ENCODE data around the gene ARL16. TPM values are rescaled to one million over a fixed set of nuclear protein-coding genes. Genes with fewer than 3 reads are reported as not detected.
A peak's percentile ranks its signal among the peaks of the same experiment; 100 is the strongest.

ARL16 gene
- total RNA-seq, 1 experiment from 2014 or later = 40.1 TPM

DNA sequence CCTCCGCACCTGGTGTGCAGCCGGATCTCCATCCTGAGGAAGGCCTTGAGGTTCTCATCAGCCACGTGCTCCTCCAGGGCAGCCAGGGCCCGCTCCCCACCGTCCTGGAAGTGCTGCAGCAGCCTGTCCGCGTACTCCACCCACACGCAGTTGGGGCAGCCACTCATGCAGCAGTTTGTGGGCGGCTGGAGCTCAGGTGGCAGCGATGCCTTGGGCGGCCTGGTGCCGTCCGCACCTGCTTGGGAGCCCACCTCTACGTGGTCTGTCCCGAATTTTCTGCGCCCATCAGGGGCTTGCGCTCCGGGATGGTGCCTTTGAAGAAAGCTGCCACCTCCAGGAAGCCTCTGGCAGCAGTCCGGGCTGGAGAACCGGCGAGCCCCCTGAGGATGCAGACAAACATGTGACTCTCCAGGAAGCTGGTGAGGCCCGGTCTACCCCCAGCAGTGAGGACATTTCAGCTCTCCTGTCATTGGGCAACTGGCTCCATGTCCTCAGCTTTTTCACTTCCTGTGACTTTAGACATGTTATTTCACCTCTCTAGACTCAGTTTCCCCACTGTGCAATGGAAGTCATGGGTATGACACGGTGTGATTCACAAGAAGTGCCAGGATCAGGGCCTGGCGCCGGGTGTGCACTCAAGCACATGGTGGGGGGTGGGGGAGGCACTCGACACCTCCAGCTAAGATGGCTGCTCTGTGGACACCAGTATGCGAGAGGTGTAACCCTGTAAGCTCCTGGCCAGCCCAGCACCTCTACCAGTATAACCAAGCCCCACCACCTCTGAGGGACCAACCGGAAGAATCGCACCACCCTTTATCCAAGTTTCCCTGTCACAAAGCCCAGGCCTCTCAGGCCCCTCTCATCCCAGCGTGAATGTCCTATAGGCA is 18.1 kb downstream of the ARL16 start:
- no peaks in the 10 kb centered on the region for H3K9me3 Mint-ChIP-seq (ENCODE audit: low read depth, unreplicated experiment)
- H3K4me1 Mint-ChIP-seq (ENCODE audit: low read depth, unreplicated experiment) = peaks cover 23% of the 10 kb centered on the region
- DNase-seq = peak; percentile 45
- TF ChIP-seq, protein P1, sequence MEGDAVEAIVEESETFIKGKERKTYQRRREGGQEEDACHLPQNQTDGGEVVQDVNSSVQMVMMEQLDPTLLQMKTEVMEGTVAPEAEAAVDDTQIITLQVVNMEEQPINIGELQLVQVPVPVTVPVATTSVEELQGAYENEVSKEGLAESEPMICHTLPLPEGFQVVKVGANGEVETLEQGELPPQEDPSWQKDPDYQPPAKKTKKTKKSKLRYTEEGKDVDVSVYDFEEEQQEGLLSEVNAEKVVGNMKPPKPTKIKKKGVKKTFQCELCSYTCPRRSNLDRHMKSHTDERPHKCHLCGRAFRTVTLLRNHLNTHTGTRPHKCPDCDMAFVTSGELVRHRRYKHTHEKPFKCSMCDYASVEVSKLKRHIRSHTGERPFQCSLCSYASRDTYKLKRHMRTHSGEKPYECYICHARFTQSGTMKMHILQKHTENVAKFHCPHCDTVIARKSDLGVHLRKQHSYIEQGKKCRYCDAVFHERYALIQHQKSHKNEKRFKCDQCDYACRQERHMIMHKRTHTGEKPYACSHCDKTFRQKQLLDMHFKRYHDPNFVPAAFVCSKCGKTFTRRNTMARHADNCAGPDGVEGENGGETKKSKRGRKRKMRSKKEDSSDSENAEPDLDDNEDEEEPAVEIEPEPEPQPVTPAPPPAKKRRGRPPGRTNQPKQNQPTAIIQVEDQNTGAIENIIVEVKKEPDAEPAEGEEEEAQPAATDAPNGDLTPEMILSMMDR (IDR thresholded peaks at IDR 0.05; ENCODE audit: unreplicated experiment) = no peak
- peaks cover 58% of the 10 kb centered on the region for H3K36me3 Mint-ChIP-seq (ENCODE audit: insufficient read depth, unreplicated experiment)
- intact Hi-C loops (cut with micrococcal nuclease; ENCODE audit: unreplicated experiment) = loop anchor here (2.0 kb wide), 1 partner anchor 29 kb away; the partner anchor contains the start of genes NPLOC4 and TSPAN10
- H3K27me3 Mint-ChIP-seq (ENCODE audit: unreplicated experiment) = no peaks in the 10 kb centered on the region
- CTCF ChIA-PET = interaction anchor here (0.6 kb wide), 1 partner anchor 39 kb away, joined by 3 read pairs; no protein-coding TSS in a partner anchor
- H3K27ac Mint-ChIP-seq (ENCODE audit: unreplicated experiment) = peak overlapping the region; percentile 62
- no TSS peak for BruUV-seq (replicated peaks)
- peak overlapping the region; percentile 82 for H3K4me3 Mint-ChIP-seq (ENCODE audit: low read depth, unreplicated experiment)

DNA sequence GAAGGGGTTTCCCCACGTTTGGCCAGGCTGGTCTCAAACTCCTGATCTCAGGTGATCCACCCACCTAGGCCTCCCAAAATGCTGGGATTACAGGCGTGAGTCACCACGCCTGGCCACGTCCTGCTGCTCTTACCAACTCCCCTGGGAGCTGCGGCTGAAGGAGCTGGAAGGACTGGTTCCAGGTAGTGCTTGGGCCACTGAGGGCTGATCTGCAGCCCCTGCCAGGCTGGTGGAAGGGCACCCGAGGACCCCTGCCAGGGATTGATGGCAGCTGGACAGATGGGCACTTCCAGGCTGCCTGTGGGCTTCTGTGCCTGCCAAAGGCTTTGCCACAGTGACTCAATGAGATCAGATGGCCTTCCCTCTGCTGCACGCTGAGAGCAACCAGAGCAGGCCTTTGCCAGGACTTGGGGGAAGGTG is 19.5 kb downstream of the ARL16 start:
- intact Hi-C loops (cut with micrococcal nuclease; ENCODE audit: unreplicated experiment) = loop anchor here (2.0 kb wide), 1 partner anchor 27 kb away; the partner anchor contains the start of genes NPLOC4 and TSPAN10
- H3K27me3 Mint-ChIP-seq (ENCODE audit: unreplicated experiment) = no peaks in the 10 kb centered on the region
- BruUV-seq (replicated peaks) = no TSS peak
- no peak overlapping the region for H3K27ac Mint-ChIP-seq (ENCODE audit: unreplicated experiment)
- TF ChIP-seq, protein P1 (IDR thresholded peaks at IDR 0.05; ENCODE audit: unreplicated experiment) = no peak
- CTCF ChIA-PET = no interaction called here
- H3K36me3 Mint-ChIP-seq (ENCODE audit: insufficient read depth, unreplicated experiment) = peaks cover 54% of the 10 kb centered on the region
- H3K4me3 Mint-ChIP-seq (ENCODE audit: low read depth, unreplicated experiment) = no peak overlapping the region
- DNase-seq = no peak
- H3K9me3 Mint-ChIP-seq (ENCODE audit: low read depth, unreplicated experiment) = no peaks in the 10 kb centered on the region
- peaks cover 37% of the 10 kb centered on the region for H3K4me1 Mint-ChIP-seq (ENCODE audit: low read depth, unreplicated experiment)

- H3K36me3 Mint-ChIP-seq (ENCODE audit: insufficient read depth, unreplicated experiment) = peaks cover 34% of the 10 kb centered on the region
- TF ChIP-seq, protein P1 (IDR thresholded peaks at IDR 0.05; ENCODE audit: unreplicated experiment) = no peak
- no TSS peak for BruUV-seq (replicated peaks)
- intact Hi-C loops (cut with micrococcal nuclease; ENCODE audit: unreplicated experiment) = no loop called here
- H3K27ac Mint-ChIP-seq (ENCODE audit: unreplicated experiment) = no peak overlapping the region
- no peaks in the 10 kb centered on the region for H3K27me3 Mint-ChIP-seq (ENCODE audit: unreplicated experiment)
- no peak overlapping the region for H3K4me3 Mint-ChIP-seq (ENCODE audit: low read depth, unreplicated experiment)
- H3K4me1 Mint-ChIP-seq (ENCODE audit: low read depth, unreplicated experiment) = peaks cover 26% of the 10 kb centered on the region
- H3K9me3 Mint-ChIP-seq (ENCODE audit: low read depth, unreplicated experiment) = no peaks in the 10 kb centered on the region
- no peak for DNase-seq
- CTCF ChIA-PET = no interaction called here
Measured at GRCh38 chr17:81662002-81662401, 21.6 kb downstream of the ARL16 start.

- CTCF ChIA-PET = interaction anchor here (0.5 kb wide), 1 partner anchor 79 kb away, joined by 3 read pairs; no protein-coding TSS in a partner anchor
- Mint-ChIP-seq H3K27me3 (ENCODE audit: unreplicated experiment) (no peaks in the 10 kb centered on the region), H3K4me1 (ENCODE audit: low read depth, unreplicated experiment) (peaks cover 18% of the 10 kb centered on the region), H3K9me3 (ENCODE audit: low read depth, unreplicated experiment) (no peaks in the 10 kb centered on the region), H3K27ac (ENCODE audit: unreplicated experiment) (no peak overlapping the region), H3K36me3 (ENCODE audit: insufficient read depth, unreplicated experiment) (peaks cover 19% of the 10 kb centered on the region), H3K4me3 (ENCODE audit: low read depth, unreplicated experiment) (no peak overlapping the region)
- BruUV-seq (replicated peaks) = no TSS peak
- intact Hi-C loops (cut with micrococcal nuclease; ENCODE audit: unreplicated experiment) = no loop called here
- TF ChIP-seq, protein P1 (IDR thresholded peaks at IDR 0.05; ENCODE audit: unreplicated experiment) = no peak
- DNase-seq = no peak
Measured at GRCh38 chr17:81660441-81660840, 23.2 kb downstream of the ARL16 start.
